Activated CD8-positive, alpha-beta memory T cell treated with anti-CD3 and anti-CD28 coated beads, Interleukin-2, amount 50 U/mL, for 48 hours (primary cell): Measurements from ENCODE around the gene CDC42EP1.
"Not testable (repeated sequence)": the region's sequence is repeated elsewhere in the genome, so short reads cannot be mapped to it uniquely, and the experiment has no call there.

Experiments
- DNase-seq: peaks from one replicate; pipeline ENCODE4 v3.0.0-alpha.2; 2020

CDC42EP1 gene

DNA sequence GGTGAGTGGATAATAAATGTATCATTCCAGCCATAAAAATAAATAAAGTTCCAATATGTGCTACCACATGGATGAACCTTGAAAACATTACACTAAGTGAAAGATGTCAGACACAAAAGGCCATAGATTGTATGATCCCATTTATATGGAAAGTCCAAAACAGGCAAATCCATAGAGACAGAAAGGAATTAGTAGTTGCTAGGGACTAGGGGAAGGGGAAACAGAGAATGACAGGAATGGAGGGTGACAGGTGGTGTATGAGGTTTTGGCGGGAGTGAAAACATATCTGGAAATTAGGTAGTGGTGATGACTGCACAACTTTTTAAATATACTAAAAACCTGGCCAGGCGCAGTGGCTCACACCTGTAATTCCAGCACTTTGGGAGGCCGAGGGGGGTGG, 25.8 kb upstream of the CDC42EP1 start:
- DNase-seq = no peak

DNA sequence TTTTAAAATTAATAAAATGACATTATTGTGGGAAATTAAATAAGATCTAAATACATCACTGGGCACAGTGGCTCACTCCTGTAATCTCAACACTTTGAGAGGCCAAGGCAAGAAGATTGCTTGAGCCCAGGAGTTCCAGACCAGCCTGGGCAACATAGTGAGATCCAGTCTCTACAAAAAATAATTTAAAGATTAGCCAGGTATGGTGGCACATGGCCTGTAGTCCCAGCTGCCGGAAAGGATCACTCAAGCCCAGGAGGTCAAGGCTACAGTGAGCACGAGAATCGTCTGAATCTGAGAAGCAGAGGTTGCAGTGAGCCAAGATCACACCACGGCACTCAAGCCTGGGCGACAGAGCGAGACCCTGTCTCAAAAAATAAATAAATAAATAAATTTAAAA, 25.1 kb upstream of the CDC42EP1 start:
- DNase-seq = no peak

DNA sequence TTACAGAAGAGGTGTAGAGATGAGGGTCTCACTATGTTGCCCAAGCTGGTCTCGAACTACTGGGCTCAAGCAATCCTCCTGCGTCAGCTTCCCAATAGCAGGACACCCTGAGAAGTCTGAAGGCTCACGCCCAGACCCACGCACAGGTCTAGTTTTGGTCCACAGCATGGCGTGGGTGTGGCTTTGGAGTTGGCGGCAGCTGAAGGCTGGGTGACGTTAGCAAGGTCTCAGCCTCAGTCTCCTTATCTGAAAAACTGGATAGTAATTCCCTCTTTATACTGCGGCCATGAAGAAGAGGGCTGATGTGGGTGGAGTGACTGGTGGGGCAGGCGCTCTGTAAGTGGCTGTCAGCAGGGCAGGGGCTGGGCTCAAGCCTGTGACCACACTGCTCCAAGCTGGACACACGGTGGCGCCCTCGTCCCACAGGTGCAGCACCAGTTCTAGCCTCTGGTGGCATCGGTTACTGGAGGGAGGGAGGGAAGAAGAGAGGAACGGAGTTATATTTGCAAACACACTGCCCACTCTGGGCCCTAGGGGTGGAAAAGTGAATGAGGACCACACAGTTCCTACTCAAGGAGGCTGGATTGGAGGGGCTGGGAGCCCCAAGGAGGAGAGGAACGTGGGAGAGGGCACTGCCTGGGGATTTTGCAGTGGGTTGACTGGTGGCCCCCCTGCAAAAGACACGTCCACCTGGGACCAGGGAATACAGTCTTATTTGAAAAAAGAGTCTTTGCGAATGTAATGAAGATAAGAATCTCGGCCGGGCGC, 21.5 kb upstream of the CDC42EP1 start:
- DNase-seq = peak; percentile 93

DNA sequence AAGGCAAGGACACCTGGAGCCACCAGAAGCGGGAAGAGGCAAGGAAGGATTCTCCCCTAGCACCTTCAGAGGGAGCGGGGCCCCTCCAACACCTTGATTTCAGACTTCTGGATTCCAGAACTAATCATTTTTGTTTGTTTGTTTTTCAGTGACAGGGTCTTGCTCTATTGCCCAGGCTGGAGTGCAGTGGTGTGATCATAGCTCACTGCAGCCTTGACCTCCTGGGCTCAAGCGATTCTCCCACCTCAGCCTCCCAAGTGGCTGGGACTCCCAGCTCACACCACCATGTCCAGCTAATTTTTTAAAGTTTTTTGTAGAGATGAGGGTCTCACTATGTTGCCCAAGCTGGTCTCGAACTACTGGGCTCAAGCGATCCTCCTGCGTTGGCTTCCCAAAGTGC, 20.5 kb upstream of the CDC42EP1 start:
- DNase-seq = not testable (repeated sequence)

DNA sequence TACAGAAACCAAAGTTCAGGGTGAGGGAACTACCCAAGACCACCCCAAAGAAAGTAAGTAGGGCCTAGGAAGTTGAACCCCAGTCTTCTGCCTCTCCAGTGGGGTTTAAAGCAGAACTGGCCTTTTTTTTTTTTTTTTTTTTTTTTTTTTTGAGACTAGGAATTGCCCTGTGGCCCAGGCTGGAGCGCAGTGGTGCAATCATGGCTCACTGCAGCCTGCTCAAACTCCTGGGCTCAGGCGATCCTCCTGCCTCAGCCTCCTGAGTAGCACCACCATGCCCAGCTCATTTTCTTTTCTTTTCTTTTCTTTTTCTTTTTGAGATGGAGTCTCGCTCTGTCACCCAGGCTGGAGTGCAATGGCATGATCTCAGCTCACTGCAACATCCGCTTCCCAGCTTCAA, 17.9 kb upstream of the CDC42EP1 start:
- DNase-seq = not testable (repeated sequence)

DNA sequence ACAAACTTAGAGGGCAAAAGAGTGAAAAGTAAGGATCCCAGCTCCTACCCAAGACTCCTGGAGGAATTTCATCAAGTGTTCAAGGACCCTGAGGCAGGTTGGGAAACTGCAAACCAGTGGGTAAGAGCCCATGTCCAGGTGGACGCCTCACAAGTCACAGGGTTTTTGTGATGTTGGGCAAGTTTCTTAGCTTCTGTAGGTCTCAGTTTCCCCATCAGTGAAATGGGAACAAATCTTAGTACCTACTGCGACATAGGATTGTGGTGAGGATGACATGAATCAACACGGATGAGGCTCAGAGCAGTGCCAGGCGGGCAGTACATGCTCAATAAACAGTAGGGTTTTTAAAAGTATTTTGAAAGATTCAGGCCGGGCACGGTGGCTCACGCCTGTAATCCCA, 17.3 kb upstream of the CDC42EP1 start:
- no peak for DNase-seq

DNA sequence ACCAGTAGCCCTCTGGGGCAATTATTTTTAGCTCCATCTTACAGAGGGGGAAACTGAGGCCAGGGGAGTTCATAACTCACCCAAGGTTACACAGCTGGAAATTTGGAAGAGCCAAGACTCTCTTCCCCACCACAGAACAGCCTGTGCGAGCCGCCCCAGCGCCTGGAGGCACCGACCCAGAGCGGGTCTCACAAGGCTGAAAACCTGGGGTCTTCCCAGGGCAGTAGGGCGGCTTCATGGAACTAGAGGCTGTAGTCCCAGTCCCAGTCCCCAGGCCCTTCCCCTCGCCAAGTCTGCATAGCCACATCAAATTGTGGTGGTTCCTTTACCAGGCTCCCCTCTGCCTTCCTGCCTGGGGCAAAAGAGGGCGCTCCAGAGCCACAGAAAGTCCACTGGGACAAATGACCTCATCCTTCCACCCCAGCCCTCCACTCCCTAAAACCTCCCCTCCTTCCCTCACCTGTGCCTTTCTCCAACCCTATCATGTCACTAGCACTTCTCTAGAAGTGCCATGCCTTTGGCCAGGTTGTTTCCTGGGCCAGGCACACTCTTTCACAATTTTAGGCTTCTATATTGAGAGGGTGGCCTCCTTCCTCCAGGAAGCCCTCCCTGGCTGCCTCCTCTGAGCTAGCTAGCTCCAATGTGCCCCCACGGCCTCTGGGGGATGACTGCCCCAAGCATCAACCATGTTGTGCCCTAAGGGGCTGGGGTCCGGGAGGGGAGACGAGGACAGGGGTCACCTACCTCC, 15.2 kb upstream of the CDC42EP1 start:
- DNase-seq = peak; percentile 77

DNA sequence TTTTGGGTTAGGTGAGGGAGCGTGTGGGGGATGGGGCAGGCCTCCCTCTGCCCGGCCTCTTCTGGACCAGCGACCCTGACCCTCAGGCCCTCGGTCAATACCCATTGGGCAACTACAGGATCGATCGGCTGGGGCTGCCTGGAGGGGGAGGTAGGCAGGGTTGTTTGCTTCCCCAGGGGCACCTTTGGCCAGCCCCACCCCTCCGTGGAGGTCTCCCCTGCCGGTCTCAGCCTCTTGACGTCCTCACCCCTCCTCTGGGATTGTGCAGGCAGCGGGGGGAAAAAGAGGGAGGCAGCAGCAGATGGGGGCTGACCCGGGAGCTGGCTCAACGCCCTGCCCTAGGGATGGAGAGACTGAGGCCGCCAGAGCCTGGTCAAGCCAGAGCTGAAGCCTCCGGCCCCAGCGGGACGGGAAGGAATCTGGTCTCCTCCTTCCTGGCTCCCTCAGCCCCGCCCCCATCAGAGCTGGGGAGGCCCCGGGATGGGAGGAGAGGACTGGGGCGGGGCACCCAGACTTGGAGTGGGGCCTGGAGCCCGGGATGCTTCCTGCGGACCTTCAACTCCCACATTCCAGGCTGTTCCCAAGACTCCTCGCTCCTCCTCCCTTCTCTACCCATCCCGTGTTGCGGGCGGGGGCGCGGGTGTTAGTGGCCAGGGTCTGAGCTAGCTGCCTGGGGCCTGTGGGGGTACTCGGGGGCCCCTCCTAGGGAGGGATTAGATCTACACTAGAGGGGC, 14.4 kb upstream of the CDC42EP1 start:
- no peak for DNase-seq

DNA sequence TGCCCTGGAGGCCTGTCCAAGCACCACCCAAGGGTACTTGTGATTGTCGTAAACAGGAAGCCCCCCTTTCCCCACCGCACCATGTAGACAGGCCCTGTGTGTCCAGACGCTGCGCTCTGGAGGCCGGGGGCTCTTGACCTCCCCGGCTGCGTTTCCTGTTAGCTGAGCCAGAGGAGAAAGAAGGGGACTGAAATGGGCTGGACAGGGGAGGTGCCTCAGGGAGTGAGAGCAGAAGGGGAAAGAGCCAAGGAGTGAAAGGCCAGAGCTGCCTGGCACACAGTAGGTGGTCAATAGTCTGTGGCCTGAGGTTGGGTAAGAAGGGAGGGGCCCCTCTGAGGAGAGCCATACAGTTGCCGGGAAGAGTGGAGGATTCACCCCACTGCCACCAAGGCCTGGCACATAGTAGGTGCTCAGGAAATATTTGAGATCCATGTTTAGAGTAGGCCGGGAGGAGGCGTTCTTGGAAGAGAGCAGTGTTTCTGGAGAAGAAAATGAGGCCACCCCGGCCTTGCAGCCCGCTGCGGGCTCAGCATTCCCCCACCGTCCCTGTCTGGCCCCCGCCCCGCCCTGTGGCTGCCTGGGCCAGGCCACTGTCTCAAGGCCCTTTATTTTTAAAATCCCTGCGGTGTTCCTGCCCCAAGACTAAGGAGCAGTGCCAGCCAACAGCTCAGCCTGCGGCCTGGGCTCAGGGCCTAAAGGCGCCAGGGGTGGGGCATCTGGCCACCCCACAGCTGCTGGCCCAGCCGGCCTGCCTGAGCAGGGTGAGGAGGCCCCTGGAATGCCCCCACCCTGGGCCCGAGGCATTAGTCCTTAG, 13.6 kb upstream of the CDC42EP1 start:
- DNase-seq = no peak

DNA sequence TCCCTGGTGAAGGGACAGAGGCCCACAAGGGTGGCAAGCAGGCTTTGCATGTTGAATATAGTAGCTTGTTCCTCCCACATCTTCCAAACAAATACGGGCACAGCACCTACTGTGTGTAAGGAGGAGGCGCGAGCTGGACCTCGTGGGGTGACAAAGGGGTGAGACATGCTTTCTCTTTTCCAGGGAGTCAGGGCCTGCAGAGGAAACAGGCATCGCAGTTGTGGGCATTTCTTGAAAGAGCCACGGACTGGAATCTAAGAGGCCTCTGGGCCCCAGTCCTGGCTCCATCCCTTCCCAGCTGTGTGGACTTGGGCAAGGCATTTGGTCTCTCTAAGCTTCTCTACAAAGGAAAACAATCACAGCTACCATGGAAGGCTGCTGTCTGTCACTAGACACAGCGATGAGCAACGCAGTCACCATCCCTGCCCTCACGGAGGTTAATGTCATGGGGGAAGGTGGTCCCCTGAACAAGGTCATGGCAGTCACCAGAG, 13.0 kb upstream of the CDC42EP1 start:
- no peak for DNase-seq

DNA sequence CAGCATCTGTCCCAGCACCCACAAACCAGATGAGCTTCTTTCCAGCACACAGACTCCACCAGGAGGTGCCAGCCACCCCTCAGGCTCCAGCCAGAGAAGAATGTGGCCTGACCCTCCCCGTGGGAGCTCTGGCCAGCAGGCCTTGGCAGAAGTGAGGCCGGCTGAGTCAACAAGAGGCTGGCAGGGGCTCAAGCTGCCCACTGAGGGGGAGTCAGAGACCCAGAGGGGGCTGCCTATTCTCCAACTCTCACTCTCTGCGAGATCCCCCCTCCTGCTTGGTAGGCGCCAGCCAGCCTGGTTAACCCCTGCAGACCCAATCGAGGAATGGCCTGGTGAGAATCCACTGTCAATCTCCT, 10.6 kb upstream of the CDC42EP1 start:
- no peak for DNase-seq

DNA sequence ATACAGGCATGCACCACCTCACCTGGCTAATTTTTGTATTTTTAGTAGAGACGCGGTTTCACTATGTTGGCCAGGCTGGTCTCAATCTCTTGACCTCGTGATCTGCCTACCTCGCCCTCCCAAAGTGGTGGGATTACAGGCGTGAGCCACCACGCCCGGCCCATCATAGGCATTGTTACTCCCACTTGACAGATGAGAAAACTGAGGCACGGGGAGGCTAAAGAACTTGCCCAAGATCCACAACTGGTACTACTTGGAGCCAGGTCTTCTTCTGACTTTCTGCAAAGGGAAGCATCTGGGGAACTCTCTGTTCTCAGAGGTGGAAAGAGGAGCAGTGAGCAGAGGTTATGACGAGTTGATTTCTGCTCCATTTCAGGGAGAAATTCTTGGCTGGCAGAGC, 9.4 kb upstream of the CDC42EP1 start:
- not testable (repeated sequence) for DNase-seq

DNA sequence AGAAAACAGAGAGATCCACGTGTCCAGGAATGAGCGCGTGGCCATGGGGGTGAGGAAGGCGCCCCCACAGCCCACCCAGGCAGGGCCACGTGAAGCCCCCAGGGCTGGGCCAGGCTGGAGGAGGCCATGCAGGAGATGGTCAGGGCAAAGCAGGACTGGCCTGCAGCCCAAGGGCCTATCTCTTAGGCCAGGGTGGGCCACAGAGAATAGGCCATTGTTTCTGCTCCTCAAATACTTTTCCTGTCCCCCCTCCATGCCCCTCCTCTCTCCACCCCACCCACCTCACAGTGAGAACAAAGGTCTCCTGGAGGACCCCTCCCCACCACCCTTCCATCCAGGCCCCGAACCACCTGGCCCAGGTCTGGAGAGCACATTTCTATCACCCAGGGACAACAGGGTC, 8.3 kb upstream of the CDC42EP1 start:
- DNase-seq = no peak

DNA sequence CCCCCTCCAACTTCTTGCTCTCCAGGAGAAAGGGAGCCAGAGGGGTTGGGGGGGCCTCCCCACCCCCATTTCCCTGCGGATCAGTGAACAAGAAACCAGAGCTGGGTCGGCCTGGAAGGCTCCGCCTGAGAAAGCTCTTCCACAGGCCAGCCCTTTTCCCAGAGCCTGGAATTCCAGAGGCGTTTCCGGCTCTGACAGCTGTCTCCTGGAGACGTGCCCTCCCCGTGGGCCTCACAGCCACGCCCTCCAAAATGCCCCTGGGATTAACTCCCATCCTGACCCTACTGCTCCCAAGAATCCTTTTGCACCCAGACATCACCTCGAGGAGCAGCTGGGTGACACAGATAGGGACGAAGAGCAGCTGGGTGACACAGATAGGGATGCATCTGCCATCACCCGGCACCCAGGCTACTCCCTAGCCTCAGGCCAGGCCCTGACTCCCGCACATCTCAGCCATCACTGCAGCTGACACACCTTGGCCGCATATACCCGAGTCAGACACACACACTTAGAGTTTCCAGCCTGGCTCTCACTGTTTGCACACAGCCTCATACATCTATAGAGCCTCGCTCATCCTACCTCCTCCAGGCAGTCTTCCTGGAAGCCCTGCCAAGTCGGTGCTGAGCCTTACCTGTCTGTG, 7.6 kb upstream of the CDC42EP1 start:
- no peak for DNase-seq

DNA sequence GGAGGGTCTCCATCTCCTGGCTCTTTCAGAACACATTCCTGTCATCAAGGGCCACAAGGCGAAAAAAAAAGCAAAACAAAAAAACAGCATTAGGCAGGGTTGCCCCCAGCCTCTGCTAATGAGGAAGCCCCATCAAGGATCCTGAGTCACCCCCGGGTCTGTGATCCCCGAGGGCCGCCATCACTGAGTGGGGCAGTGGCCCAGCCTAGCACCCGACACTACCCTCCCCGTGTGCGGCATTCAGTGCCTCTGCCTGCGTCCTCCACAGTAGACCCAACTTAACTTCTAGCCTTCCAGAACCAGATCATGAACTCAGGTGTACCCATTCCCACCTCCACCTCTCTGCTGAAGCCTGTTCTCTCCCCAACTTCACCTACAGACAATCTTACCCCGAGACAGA, 6.6 kb upstream of the CDC42EP1 start:
- DNase-seq = no peak

DNA sequence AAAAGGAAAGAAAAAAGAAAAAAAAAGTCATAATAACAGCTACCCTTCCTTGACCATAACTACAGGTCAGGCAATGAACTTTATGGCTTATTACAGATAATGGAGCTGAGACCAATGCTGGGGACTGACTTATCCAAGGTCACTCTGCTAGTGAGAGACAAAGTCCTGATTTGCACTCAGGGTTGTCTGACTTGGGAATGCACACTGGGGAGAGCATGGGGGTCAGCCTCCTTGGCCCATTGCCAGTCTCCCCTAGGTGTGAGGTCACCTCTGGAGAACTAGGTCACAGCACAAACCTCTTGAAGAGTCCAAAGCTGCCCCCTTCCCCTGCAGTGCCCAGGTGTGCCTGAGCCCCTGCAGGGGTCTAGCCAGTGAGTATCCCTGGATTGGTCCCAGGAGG, 5.3 kb upstream of the CDC42EP1 start:
- no peak for DNase-seq

DNA sequence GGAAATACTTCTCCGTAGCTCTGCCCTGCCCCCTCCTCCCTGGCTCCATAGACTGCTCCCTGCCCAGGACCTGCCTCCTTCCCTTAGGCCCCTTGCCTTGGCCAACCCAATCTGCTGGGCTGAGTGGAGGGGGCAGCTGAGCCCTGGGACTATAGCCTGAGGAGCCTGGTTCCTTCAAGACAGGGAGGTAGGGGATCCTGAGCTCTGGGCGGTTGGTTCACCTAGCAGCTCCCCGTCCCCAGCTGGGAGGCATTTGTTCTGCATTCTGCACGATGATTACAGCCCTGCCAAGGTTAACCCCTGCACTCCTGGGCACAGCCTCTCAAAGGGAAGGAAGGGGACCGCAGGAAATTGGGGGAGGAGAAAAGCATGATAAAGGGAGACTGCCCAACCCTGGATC, 3.6 kb upstream of the CDC42EP1 start:
- DNase-seq = no peak

DNA sequence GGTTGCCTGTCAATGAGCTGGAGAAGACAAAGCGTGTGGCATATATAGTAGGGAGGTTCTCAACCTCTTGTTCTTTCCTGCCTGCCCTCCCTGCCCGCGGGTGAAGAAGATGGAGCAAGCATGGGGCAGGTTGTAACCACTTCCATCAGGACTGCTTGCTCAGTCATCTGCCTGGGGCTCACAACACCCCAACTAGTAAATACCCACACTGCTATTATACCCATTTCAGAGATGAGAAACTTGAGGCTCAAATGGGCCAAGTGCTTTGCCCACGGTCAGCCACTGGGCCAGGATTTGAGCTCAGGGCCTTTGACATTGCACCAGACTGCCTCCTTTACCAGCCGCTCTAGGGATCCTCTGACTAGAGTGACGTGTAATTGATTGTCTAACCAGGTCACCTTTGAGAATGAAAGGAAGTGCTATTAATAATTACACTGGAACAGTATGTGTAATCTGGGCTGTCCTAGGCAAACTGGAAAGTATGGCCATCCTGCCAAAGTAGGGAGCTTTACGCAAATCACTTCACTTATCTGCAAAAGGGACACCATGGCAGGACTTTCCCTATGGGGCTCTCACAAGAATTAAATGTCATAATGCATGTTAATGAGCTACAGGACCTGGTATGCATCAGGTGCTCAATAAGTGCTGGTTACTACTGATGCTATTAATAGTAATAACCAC, 2.8 kb upstream of the CDC42EP1 start:
- DNase-seq = no peak

DNA sequence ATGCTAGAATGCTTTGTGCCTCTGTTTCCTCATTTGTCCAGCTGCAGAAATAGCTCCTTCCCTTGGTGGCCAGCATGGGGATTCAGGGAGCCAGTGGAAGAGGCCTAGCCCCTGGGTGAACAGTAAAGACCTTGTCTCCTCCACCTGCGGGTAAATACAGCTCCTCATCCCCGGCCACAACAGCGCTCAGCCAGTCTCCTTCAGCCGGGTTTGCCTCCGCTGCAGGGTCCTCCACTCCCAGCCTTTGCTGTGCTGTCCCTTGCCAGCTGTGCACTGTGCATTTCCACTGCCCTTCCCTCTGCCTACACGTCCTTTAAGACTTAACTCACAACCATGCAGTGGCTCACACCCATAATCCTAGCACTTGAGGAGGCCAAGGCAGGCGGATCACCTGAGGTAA, 1.5 kb upstream of the CDC42EP1 start:
- DNase-seq = no peak

DNA sequence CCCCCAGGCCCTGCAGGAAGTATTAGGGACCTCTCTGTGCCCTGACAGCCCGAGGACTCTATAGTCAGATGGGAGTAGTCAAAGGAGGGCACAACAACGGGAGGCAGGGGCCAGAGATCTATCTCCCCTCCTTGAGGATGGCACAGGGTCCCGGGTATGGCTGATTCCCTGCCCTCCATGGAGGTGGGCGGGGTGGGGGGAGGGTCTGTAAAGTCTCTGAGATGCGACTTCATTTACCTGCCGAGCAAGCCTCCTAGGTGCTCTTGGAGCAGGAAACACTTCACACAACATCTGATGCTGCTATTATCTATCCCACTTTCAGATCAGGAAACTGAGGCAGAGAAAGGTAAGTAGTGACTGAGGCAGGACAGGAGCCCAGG, 769 bp upstream of the CDC42EP1 start:
- DNase-seq = no peak

DNA sequence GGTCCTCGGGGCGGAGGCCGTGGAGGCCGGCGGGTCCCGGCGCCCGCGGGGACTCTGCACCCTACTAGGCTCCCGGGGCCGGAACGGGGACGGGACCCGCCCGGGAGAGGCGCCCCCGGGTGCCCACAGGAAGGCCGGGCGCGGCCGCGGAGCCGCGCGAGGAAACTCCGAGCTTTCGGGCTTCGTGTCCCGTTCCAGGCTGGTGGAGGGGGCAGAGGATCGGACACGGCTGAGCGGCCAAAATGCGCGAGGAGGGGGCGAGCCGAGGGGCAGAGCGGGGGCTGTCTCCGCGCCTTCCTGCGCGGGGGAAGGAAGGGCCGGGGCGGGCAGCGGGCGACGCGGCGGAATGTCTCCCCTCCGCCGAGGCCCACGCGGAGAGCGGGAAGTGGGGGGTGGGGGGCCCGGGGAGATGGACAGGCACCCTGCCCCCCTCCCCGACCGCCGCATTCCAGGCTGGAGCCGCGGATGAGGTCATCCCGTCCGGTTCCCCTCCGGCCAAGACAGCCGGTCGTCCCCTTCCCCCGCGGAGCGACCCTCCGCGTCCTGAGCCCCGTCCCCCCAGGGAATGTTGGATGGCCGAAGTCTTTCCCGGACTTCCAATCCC, 430 bp downstream of the CDC42EP1 start:
- DNase-seq = no peak
